CD8-positive, alpha-beta memory T cell (primary cell): ENCODE results near the gene DESI2. TPM values are rescaled to one million over a fixed set of nuclear protein-coding genes. Genes with fewer than 3 reads are reported as not detected.
A peak's percentile ranks its signal among the peaks of the same experiment; 100 is the strongest.

Experiments used
- CTCF ChIA-PET: fragments of 350-600 bp; sonication (Branson Sonifier 250); formaldehyde crosslinking; loops from one replicate; lab custom pipeline; 2021; ENCODE audit warnings: antibody characterized with exemption; lab: Charles Lee
- POLR2A ChIA-PET: fragments of 350-600 bp; sonication (Branson Sonifier 250); formaldehyde crosslinking; loops from one replicate; lab custom pipeline; 2021; ENCODE audit warnings: antibody characterized with exemption; lab: Charles Lee
- DNase-seq, 5 donors: peaks; one replicate each; pipeline versions ENCODE4 v3.0.0 to v3.0.0-alpha.2; 2020 to 2022; ENCODE audit warnings: mixed read lengths in 1 of 5
- H3K27ac ChIP-seq: one replicate; pipeline ENCODE4 v1.7.0; 2013; ENCODE audit warnings: low read depth, mild to moderate bottlenecking, low read length, moderate library complexity
- H3K27me3 ChIP-seq: 2 replicates; pipeline ENCODE4 v1.7.0; 2013; ENCODE audit warnings: low read length, mild to moderate bottlenecking; ENCODE audit not compliant: insufficient read depth, poor library complexity, severe bottlenecking
- H3K36me3 ChIP-seq: 2 replicates; pipeline ENCODE4 v1.7.0; 2013; ENCODE audit warnings: mild to moderate bottlenecking, low read length, moderate library complexity; ENCODE audit not compliant: insufficient read depth
- H3K4me1 ChIP-seq: 2 replicates; pipeline ENCODE4 v1.7.0; 2013; ENCODE audit warnings: mild to moderate bottlenecking, low read length, moderate library complexity; ENCODE audit not compliant: insufficient read depth
- H3K4me3 ChIP-seq: 2 replicates; pipeline ENCODE4 v1.7.0; 2013; ENCODE audit warnings: mild to moderate bottlenecking, low read length
- H3K9me3 ChIP-seq: 2 replicates; pipeline ENCODE4 v1.7.0; 2013; ENCODE audit warnings: mild to moderate bottlenecking, low read length
- H3K27ac Mint-ChIP-seq, 8 donors: one replicate each; pipeline ENCODE4 v1.8.0; 2020 to 2021; ENCODE audit warnings: mixed read lengths in 8 of 8, mild to moderate bottlenecking in 6 of 8, inconsistent platforms in 3 of 8, moderate library complexity in 3 of 8
- H3K27me3 Mint-ChIP-seq, 2 donors: one replicate each; pipeline ENCODE4 v1.8.0; 2020 to 2021; ENCODE audit warnings: mixed read lengths in 2 of 2, mild to moderate bottlenecking in 1 of 2, moderate library complexity in 1 of 2
- H3K36me3 Mint-ChIP-seq, 3 donors: one replicate each; pipeline ENCODE4 v1.8.0; 2020 to 2021; ENCODE audit warnings: mixed read lengths in 3 of 3, inconsistent platforms in 1 of 3, mild to moderate bottlenecking in 1 of 3
- H3K4me1 Mint-ChIP-seq, 3 donors: one replicate each; pipeline ENCODE4 v1.8.0; 2020 to 2021; ENCODE audit warnings: mixed read lengths in 3 of 3, inconsistent platforms in 1 of 3, mild to moderate bottlenecking in 1 of 3
- H3K4me3 Mint-ChIP-seq, 7 donors: one replicate each; pipeline ENCODE4 v1.8.0; 2020 to 2021; ENCODE audit warnings: mixed read lengths in 7 of 7, mild to moderate bottlenecking in 6 of 7, moderate library complexity in 4 of 7, inconsistent platforms in 2 of 7
- H3K9me3 Mint-ChIP-seq, 5 donors: one replicate each; pipeline ENCODE4 v1.8.0; 2020 to 2022; ENCODE audit warnings: mixed read lengths in 5 of 5, mild to moderate bottlenecking in 3 of 5, moderate library complexity in 2 of 5, inconsistent platforms in 1 of 5
- polyA plus RNA-seq: library from polyadenylated mRNA; unstranded; fragments of 300-500 nt; fragmentation: Illumina TruSeq; gene quantifications from one replicate; pipeline ENCODE4 v1.2.3, GENCODE V29; 2021
- total RNA-seq, 2 experiments: library from RNA; stranded (reverse); gene quantifications; one replicate each; pipeline ENCODE4 v1.2.3, GENCODE V29; 2021

Gene DESI2
- 10 to 100 TPM; 32.9 to 33.7 TPM for total RNA-seq
- 21.4 TPM for polyA plus RNA-seq

DNA sequence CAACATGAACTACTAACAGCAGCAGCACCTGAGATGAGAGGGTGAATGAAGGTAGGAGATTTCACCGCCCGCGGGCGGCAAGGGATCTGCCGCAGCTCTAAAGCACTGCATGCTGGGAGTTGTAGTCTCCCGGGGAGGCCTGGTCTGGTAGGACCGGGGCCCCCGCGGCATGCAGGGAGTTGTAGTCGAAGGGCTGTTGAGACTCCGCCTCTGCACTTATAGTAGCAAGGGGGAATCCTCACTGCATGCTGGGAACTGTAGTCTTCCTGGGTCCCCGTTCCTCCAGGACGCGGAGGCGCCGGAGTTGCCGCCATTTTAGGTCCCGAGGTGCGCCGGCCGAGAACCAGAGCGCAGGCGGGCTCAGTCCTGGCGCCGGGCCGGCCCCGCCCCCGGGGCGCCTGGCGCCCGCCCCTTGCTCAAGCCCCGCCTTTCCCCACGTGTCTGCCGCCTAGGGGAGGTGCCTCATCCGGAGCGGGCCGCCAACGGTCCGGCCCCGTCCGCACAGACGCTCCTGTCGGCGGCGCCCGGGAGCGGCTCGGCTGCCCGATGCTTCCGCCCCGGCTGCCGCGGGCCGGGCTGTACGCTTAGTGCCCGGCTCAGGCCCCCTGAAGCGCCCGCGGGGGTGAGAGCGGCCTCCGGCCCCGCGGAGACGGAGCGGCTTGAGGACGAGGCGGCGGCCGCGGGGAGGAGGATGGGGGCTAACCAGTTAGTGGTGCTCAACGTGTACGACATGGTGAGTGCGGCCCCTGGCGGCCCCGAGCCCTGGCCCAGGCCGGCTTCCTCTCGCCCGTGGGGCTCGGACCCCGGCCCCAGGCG, at the start of gene DESI2:
Gene DESI2, plus strand, starts transcription at position 504 of the 816 bp plus-strand sequence. Its CDS starts 188 bp downstream, at position 692.
- POLR2A ChIA-PET: interaction anchor here (0.7 to 2.7 kb wide), 4 partner anchors 180 to 318 kb away, joined by 3 to 27 read pairs (median 10); partner anchors contain the start of genes COX20 and HNRNPU
- peak; percentile 96 to 99 (median 98) for DNase-seq
- no peaks in the 10 kb centered on the region for H3K9me3 Mint-ChIP-seq
- no peaks in the 10 kb centered on the region for H3K27me3 ChIP-seq
- H3K4me1 Mint-ChIP-seq: peaks cover 19 to 23% (median 21%) of the 10 kb centered on the region in 3 donors
- H3K9me3 ChIP-seq: no peaks in the 10 kb centered on the region
- CTCF ChIA-PET: interaction anchor here (0.8 to 2.7 kb wide), 6 partner anchors 10 to 198 kb away, joined by 3 to 7 read pairs (median 4); partner anchors contain the start of gene COX20
- H3K4me3 ChIP-seq: peak within 1 kb of the TSS; percentile 72
- peaks cover 0 to 1% of the 10 kb centered on the region in 2 donors for H3K27me3 Mint-ChIP-seq
- peaks cover 31% of the 10 kb centered on the region for H3K4me1 ChIP-seq
- H3K36me3 ChIP-seq: no peaks in the 10 kb centered on the region
- H3K4me3 Mint-ChIP-seq: peak within 1 kb of the TSS in 6 of 7 donors; percentile 82 to 89 (median 86)
- peaks cover 0 to 13% (median 2%) of the 10 kb centered on the region in 3 donors for H3K36me3 Mint-ChIP-seq
- H3K27ac Mint-ChIP-seq: peak within 1 kb of the TSS; percentile 64 to 93 (median 92)
- peak within 1 kb of the TSS; percentile 82 for H3K27ac ChIP-seq

DNA sequence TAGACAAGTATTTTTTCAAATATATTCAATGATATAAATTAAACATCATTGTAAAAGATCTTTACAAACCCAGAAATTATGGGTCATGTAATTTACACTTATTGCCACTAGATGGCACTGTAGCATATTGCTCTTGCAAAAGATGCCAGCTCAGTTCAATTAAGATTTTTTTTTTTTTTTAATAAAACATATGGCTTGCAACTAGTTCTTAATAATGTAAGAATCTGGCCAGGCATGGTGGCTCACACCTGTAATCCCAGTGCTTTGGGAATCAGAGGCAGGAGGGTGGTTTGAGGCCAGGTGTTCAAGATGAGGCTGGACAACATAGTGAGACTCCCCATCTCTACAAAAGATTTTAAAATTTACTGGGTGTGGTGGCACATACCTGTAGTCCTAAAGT, 49.4 kb upstream of the DESI2 start:
- Histone ChIP-seq H3K27me3 (no peaks in the 10 kb centered on the region), H3K9me3 (no peaks in the 10 kb centered on the region), H3K27ac (no peak overlapping the region), H3K4me3 (no peak overlapping the region), H3K4me1 (no peaks in the 10 kb centered on the region), H3K36me3 (no peaks in the 10 kb centered on the region)
- H3K4me3 Mint-ChIP-seq: no peak overlapping the region
- peaks cover 3 to 10% (median 6%) of the 10 kb centered on the region in 3 donors for H3K4me1 Mint-ChIP-seq
- H3K36me3 Mint-ChIP-seq: no peaks in the 10 kb centered on the region
- peaks cover 1 to 10% of the 10 kb centered on the region in 2 donors for H3K27me3 Mint-ChIP-seq
- ChIA-PET CTCF (interaction anchor here (0.7 to 3.0 kb wide), 13 partner anchors 8 to 443 kb away, joined by 3 to 49 read pairs (median 4); no protein-coding TSS in a partner anchor), POLR2A (no interaction called here)
- H3K9me3 Mint-ChIP-seq: no peaks in the 10 kb centered on the region
- peak in 2 of 5 donors; percentile 27 to 29 for DNase-seq
- no peak overlapping the region for H3K27ac Mint-ChIP-seq

DNA sequence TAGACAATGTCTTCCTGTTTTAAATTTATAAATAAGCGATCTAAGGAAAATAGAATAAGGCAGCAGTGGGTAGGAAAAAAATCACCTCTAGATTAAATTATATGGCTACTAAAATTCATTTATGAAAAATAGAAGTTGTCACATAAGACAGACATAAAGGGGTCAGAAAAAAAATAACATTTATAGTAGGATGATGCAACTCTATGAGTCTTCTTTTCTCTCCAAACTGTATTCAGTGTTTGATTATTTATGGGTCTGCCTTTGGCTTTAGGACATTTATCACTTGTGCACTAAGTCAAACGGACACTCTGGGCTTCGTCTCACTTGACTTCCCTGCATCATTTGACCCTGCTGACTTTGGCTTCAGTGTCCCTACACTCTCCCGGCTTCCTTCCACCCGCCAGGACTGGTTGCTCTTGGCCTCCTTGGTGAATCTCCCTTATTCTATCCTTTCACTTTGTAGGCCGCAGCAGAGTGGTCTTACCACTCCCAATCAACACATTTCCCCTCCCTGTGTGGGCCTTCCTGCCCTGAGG, 47.0 kb upstream of the DESI2 start:
- Mint-ChIP-seq H3K9me3 (no peaks in the 10 kb centered on the region), H3K27me3 (peaks cover 3 to 10% of the 10 kb centered on the region in 2 donors), H3K4me1 (no peaks in the 10 kb centered on the region), H3K36me3 (no peaks in the 10 kb centered on the region), H3K27ac (no peak overlapping the region), H3K4me3 (no peak overlapping the region)
- DNase-seq: no peak
- ChIA-PET POLR2A (no interaction called here), CTCF (interaction anchor here (3.0 kb wide), 2 partner anchors 190 to 195 kb away, joined by 17 to 49 read pairs; no protein-coding TSS in a partner anchor)
- H3K4me1 ChIP-seq: no peaks in the 10 kb centered on the region
- H3K36me3 ChIP-seq: no peaks in the 10 kb centered on the region
- H3K27ac ChIP-seq: no peak overlapping the region
- H3K4me3 ChIP-seq: no peak overlapping the region
- H3K27me3 ChIP-seq: no peaks in the 10 kb centered on the region
- H3K9me3 ChIP-seq: no peaks in the 10 kb centered on the region

DNA sequence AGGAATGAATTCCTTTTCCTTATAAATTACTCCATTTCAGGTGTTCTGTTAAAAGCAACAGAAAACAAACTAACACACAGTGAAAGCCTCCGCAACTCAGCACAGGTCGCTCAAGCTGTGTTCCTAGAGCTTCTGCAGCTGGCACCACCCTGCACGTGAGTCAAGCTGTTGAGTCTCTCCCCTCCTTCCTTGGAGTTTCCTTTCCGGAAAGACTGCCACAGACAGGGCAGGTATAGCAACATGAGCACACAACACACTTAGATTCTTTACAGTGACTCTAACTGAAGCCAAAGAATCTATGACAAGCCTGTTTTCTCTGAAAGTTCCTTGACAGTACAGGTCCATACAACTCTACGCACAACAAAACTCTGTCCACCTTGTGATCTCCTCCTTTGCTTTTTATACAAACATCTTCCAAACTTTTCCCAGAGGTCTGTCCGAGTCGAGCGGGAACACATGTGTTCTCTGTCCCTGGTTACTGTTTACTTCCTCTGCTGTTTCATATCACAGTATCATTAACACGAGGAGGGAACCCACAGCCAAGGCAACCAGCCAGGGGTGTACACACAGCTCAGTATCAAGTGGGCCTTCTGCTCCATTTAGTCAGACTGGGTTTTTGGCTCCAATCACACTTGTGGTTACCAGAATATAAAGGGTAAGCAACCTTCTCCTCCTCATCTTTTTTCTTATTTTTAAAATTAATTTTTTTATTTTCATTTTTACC, 38.7 kb upstream of the DESI2 start:
- POLR2A ChIA-PET: no interaction called here
- no peak for DNase-seq

DNA sequence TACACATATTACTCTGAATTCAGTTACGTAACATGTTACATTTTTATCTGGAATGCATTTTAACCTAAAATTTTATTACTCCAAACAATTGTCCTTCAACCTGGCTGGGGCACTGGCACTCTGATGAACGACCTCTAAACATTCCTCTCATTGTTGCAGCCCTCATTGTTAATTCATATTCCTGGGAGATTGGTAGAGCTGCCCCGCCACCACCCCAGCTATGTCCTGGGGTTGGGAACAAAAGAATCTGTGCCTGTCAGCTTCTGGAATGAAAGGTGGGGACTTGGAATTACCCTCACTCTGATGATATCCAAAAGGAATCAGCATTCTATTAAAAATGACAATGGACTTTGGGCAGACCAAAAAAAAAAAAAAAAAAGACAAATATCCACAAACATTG, 38.0 kb upstream of the DESI2 start:
- Mint-ChIP-seq H3K27me3 (no peaks in the 10 kb centered on the region), H3K27ac (no peak overlapping the region), H3K36me3 (no peaks in the 10 kb centered on the region), H3K4me3 (no peak overlapping the region), H3K4me1 (no peaks in the 10 kb centered on the region), H3K9me3 (no peaks in the 10 kb centered on the region)
- POLR2A ChIA-PET: no interaction called here
- CTCF ChIA-PET: no interaction called here
- Histone ChIP-seq H3K36me3 (no peaks in the 10 kb centered on the region), H3K4me1 (no peaks in the 10 kb centered on the region), H3K27ac (no peak overlapping the region), H3K27me3 (no peaks in the 10 kb centered on the region), H3K9me3 (no peaks in the 10 kb centered on the region), H3K4me3 (no peak overlapping the region)
- no peak for DNase-seq

More for the DNA sequence above, 38.7 kb upstream of the DESI2 start:
- Histone ChIP-seq H3K27me3 (no peaks in the 10 kb centered on the region), H3K9me3 (no peaks in the 10 kb centered on the region), H3K4me3 (no peak overlapping the region), H3K4me1 (no peaks in the 10 kb centered on the region), H3K36me3 (no peaks in the 10 kb centered on the region), H3K27ac (no peak overlapping the region)
- Mint-ChIP-seq H3K36me3 (no peaks in the 10 kb centered on the region), H3K9me3 (no peaks in the 10 kb centered on the region), H3K27ac (no peak overlapping the region), H3K4me1 (no peaks in the 10 kb centered on the region), H3K4me3 (no peak overlapping the region), H3K27me3 (no peaks in the 10 kb centered on the region)
- CTCF ChIA-PET: no interaction called here

DNA sequence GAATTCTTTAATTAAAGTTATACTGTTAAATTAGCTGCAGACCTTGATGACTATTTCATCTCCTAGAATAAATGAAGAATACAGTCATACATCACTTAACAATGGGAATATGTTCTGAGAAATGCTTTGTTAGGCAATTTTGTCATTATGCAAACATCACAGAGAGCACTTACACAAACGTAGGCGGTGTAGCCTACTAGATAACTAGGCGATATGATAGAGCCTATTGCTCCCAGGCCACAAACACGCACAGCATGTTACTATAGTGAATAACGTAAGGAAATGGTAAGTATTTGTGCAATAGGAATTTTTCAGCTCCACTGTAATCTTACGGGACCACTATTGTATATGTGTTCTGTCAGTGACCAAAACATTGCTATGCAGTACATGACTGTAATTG, 37.6 kb upstream of the DESI2 start:
- no peaks in the 10 kb centered on the region for H3K4me1 ChIP-seq
- no peaks in the 10 kb centered on the region for H3K4me1 Mint-ChIP-seq
- H3K4me3 Mint-ChIP-seq: no peak overlapping the region
- H3K27ac Mint-ChIP-seq: no peak overlapping the region
- ChIA-PET POLR2A (no interaction called here), CTCF (no interaction called here)
- H3K36me3 ChIP-seq: no peaks in the 10 kb centered on the region
- H3K9me3 ChIP-seq: no peaks in the 10 kb centered on the region
- H3K36me3 Mint-ChIP-seq: no peaks in the 10 kb centered on the region
- no peak overlapping the region for H3K27ac ChIP-seq
- H3K27me3 ChIP-seq: no peaks in the 10 kb centered on the region
- DNase-seq: no peak
- H3K9me3 Mint-ChIP-seq: no peaks in the 10 kb centered on the region
- no peaks in the 10 kb centered on the region for H3K27me3 Mint-ChIP-seq
- no peak overlapping the region for H3K4me3 ChIP-seq

GRCh38 chr1:244626709-244627108, 26.2 kb upstream of the DESI2 start:
- DNase-seq: no peak
- Histone ChIP-seq H3K9me3 (no peaks in the 10 kb centered on the region), H3K4me3 (no peak overlapping the region), H3K36me3 (no peaks in the 10 kb centered on the region), H3K27me3 (no peaks in the 10 kb centered on the region), H3K27ac (no peak overlapping the region), H3K4me1 (no peaks in the 10 kb centered on the region)
- Mint-ChIP-seq H3K9me3 (no peaks in the 10 kb centered on the region), H3K4me1 (no peaks in the 10 kb centered on the region), H3K36me3 (peaks cover 0 to 4% (median 0%) of the 10 kb centered on the region in 3 donors), H3K4me3 (no peak overlapping the region), H3K27me3 (peaks cover 3 to 34% of the 10 kb centered on the region in 2 donors), H3K27ac (no peak overlapping the region)
- ChIA-PET CTCF (interaction anchor here (0.7 to 1.1 kb wide), 2 partner anchors 22 to 410 kb away, joined by 3 read pairs; no protein-coding TSS in a partner anchor), POLR2A (no interaction called here)
